Bronchial epithelial cell (primary cell): ENCODE results near the gene DNASE1L3. TPM values are rescaled to one million over a fixed set of nuclear protein-coding genes. Genes with fewer than 3 reads are reported as not detected.
A peak's percentile ranks its signal among the peaks of the same experiment; 100 is the strongest.

Source experiments
- DNase-seq: peaks from one replicate; pipeline ENCODE4 v3.0.0-alpha.2; 2010; ENCODE audit warnings: low read depth
- FAIRE-seq: peaks from 2 replicates; lab custom pipeline; 2011; peaks lifted over from hg19 to GRCh38; lab: Jason Lieb, UNC
- H3K27me3 ChIP-seq: 2 replicates; pipeline ENCODE4 v1.5.1; 2011; ENCODE audit warnings: low read length; ENCODE audit not compliant: control insufficient read depth, insufficient read depth
- H3K36me3 ChIP-seq: 2 replicates; pipeline ENCODE4 v1.5.1; 2011; ENCODE audit warnings: low read length; ENCODE audit not compliant: control insufficient read depth, insufficient read depth
- H3K4me3 ChIP-seq: 2 replicates; pipeline ENCODE4 v1.5.1; 2011; ENCODE audit warnings: mild to moderate bottlenecking, low read depth, low read length, control low read depth
- total RNA-seq: library from RNA; depleted of rRNA; stranded (reverse); fragments of >200 nt; gene quantifications from 2 replicates; pipeline ENCODE4 v1.2.1, GENCODE V29; 2014
- TF ChIP-seq, protein P1 (sequence below): IDR thresholded peaks from 2 replicates; pipeline ENCODE4 v1.5.1; 2011; ENCODE audit warnings: mild to moderate bottlenecking, moderate library complexity, low read length, control low read depth, inconsistent platforms; ENCODE audit not compliant: insufficient read depth, severe bottlenecking

DNASE1L3 gene
- total RNA-seq, 1 donor from 2014 or later = not detected

DNA sequence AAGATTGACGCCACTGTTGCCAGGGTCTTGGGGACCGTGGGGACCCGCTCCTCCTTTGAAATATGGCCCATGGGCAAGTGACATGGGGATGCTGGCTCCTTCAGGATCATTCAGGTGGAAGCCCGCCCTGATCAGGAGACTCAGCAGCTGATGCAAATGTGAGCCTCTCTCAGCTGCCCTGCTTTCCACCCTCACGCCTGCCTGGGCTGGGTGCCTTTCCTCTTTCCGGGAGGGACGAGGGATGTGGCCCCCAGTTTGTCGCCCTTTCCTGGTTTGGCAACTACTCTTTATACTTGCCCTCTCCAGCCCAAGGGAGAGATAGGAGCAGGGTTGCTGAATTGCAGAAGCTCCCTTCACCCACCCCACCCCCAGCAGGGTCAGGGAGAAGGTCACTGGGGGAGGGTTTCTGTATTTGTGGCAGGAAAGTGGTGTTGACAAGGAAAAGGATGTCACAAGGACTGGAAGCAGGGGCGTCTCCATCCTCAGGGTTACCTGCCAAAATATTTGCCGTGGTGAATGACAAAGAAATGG, 21.8 kb downstream of the DNASE1L3 start:
- H3K4me3 ChIP-seq = no peak overlapping the region
- no peak for DNase-seq
- TF ChIP-seq, protein P1, sequence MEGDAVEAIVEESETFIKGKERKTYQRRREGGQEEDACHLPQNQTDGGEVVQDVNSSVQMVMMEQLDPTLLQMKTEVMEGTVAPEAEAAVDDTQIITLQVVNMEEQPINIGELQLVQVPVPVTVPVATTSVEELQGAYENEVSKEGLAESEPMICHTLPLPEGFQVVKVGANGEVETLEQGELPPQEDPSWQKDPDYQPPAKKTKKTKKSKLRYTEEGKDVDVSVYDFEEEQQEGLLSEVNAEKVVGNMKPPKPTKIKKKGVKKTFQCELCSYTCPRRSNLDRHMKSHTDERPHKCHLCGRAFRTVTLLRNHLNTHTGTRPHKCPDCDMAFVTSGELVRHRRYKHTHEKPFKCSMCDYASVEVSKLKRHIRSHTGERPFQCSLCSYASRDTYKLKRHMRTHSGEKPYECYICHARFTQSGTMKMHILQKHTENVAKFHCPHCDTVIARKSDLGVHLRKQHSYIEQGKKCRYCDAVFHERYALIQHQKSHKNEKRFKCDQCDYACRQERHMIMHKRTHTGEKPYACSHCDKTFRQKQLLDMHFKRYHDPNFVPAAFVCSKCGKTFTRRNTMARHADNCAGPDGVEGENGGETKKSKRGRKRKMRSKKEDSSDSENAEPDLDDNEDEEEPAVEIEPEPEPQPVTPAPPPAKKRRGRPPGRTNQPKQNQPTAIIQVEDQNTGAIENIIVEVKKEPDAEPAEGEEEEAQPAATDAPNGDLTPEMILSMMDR = no peak
- H3K36me3 ChIP-seq = no peaks in the 10 kb centered on the region
- FAIRE-seq = no peak
- H3K27me3 ChIP-seq = no peaks in the 10 kb centered on the region

- peak; percentile 80 for DNase-seq
- Histone ChIP-seq H3K27me3 (no peaks in the 10 kb centered on the region), H3K36me3 (no peaks in the 10 kb centered on the region), H3K4me3 (no peak overlapping the region)
- TF ChIP-seq, protein P1 = no peak
- no peak for FAIRE-seq
Measured at GRCh38 chr3:58188173-58188564, 22.6 kb downstream of the DNASE1L3 start.

DNA sequence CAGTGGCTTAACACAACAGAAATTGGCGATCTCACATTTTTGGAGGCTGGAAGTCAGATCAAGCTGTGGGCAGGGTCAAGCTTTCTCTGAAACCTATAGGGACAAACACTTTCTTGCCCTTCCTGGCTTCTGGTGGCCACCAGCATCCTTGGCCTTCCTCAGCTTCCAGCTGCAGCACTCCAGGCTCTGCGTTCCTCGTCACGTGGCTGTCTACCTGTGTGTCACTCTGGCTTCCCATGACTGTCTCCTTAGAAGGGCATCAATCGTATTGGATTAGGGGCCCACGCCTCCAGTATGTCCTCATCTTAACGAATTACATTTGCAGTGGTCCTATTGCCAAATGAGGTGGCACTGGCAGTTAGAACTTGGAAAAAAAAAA, 25.8 kb downstream of the DNASE1L3 start:
- H3K27me3 ChIP-seq = no peaks in the 10 kb centered on the region
- DNase-seq (no peak), FAIRE-seq (peak; percentile 75)
- TF ChIP-seq, protein P1 = no peak
- H3K36me3 ChIP-seq = no peaks in the 10 kb centered on the region
- H3K4me3 ChIP-seq = no peak overlapping the region

DNA sequence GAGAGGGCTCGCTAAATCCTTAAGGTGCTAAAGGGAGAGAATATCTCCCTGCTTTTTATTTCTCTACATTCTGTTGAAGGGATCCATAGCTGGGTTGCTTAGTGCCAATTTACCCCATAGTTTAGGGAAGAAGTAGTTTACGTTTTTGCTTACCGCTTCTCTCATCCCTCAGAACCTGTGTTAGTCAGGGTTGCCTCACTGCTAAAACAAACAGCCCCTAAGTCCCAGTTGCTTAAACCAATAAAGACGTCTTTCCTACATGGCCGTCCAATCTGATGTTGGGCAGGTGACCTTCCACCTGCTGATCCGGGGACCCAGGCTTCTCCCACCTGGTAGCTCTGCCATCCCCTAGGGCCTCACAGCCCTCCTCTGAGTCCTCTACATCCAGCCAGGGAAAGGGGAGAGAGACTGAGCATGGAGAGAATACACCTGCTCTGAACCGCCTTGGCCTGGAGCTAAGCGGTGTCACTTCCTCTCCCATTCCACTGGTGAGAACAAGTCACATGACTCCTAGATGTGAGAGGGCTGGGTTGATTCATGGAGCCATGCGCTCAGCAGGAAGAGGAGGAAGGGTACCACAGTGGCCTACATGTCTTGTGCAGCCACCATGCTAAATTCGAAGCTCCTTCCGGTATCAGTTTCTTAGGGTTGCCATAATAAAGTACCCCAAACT, 26.3 kb downstream of the DNASE1L3 start:
- no peaks in the 10 kb centered on the region for H3K36me3 ChIP-seq
- TF ChIP-seq, protein P1 = no peak
- no peaks in the 10 kb centered on the region for H3K27me3 ChIP-seq
- H3K4me3 ChIP-seq = no peak overlapping the region
- DNase-seq (no peak), FAIRE-seq (no peak)

DNA sequence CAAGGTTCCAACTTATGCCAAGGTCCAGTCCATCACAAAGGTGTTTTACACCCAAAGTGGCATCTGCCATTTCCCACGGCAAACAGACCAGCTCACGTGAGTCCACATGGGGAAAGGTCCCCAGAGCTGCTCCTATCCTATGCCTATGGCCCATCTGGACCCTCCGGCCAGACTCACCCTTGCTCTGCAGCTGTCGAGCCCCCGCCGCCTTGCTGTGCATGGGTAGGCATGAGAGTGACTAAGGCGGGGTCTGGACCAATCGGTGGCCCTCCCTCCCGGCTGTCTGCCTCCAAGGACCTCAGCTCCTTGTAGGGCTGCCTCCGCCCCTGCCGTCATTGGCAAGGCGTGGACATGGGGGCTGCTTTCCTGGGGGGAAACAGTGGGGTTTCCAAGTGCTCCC, 26.9 kb downstream of the DNASE1L3 start:
- TF ChIP-seq, protein P1 = no peak
- Histone ChIP-seq H3K36me3 (no peaks in the 10 kb centered on the region), H3K27me3 (no peaks in the 10 kb centered on the region), H3K4me3 (no peak overlapping the region)
- DNase-seq (no peak), FAIRE-seq (no peak)
